HEK293 (cell line): ENCODE measurements around the gene POFUT2.

ENCODE experiments used
- ZNF274 ChIP-seq, 2 experiments: fragments of 200-500 bp in 1 of 2; fragments of 450-650 bp in 1 of 2; sonication (Bioruptor generic) in 1 of 2; formaldehyde crosslinking in 1 of 2; IDR thresholded peaks; 2 replicates each; pipeline versions ENCODE4 v1.5.1 to v1.6.1; 2014 to 2016; ENCODE audit warnings: borderline replicate concordance in 1 of 2, inconsistent platforms in 1 of 2, low read length in 1 of 2, missing biosample characterization in 1 of 2, missing genetic modification characterization in 1 of 2
- ZNF426 ChIP-seq: fragments of 450-650 bp; formaldehyde crosslinking; IDR thresholded peaks from 2 replicates; pipeline ENCODE4 v1.5.1; 2017; ENCODE audit warnings: missing biosample characterization, missing genetic modification characterization, mild to moderate bottlenecking, inconsistent platforms, moderate library complexity
- ZNF548 ChIP-seq: fragments of 450-650 bp; formaldehyde crosslinking; IDR thresholded peaks from 2 replicates; pipeline ENCODE4 v1.5.1; 2016; ENCODE audit warnings: missing biosample characterization, missing genetic modification characterization
- ZNF624 ChIP-seq: fragments of 450-650 bp; formaldehyde crosslinking; IDR thresholded peaks from 2 replicates; pipeline ENCODE4 v1.5.1; 2017; ENCODE audit warnings: missing biosample characterization, missing genetic modification characterization
- TF ChIP-seq, protein P1 (sequence below): fragments of 450-650 bp; formaldehyde crosslinking; IDR thresholded peaks from 2 replicates; pipeline ENCODE4 v1.5.1; 2016; ENCODE audit warnings: missing biosample characterization, missing genetic modification characterization
- TF ChIP-seq, protein P2 (sequence below): fragments of 450-650 bp; formaldehyde crosslinking; IDR thresholded peaks from 2 replicates; pipeline ENCODE4 v1.5.1; 2016; ENCODE audit warnings: missing biosample characterization, missing genetic modification characterization

DNA sequence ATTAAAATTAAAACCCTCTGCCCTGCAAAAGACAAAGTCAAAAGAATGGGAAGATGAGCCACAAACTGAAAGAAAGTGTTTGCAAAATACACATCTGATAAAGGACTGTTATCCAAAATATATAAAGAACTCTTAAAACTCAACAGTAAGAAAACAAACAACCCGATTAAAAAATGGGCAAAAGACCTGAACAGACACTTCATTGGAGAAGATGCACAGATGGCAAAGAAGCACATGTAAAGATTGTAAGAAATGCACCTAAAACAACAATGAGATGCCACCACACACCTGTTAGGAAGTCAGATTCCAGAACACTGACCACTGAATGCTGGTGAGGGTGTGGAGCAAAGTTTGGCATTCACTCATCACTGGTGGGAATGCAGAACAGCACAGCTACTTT, 24.6 kb upstream of the POFUT2 start:
- TF ChIP-seq, protein P1, sequence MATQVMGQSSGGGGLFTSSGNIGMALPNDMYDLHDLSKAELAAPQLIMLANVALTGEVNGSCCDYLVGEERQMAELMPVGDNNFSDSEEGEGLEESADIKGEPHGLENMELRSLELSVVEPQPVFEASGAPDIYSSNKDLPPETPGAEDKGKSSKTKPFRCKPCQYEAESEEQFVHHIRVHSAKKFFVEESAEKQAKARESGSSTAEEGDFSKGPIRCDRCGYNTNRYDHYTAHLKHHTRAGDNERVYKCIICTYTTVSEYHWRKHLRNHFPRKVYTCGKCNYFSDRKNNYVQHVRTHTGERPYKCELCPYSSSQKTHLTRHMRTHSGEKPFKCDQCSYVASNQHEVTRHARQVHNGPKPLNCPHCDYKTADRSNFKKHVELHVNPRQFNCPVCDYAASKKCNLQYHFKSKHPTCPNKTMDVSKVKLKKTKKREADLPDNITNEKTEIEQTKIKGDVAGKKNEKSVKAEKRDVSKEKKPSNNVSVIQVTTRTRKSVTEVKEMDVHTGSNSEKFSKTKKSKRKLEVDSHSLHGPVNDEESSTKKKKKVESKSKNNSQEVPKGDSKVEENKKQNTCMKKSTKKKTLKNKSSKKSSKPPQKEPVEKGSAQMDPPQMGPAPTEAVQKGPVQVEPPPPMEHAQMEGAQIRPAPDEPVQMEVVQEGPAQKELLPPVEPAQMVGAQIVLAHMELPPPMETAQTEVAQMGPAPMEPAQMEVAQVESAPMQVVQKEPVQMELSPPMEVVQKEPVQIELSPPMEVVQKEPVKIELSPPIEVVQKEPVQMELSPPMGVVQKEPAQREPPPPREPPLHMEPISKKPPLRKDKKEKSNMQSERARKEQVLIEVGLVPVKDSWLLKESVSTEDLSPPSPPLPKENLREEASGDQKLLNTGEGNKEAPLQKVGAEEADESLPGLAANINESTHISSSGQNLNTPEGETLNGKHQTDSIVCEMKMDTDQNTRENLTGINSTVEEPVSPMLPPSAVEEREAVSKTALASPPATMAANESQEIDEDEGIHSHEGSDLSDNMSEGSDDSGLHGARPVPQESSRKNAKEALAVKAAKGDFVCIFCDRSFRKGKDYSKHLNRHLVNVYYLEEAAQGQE: no peak
- TF ChIP-seq, protein P2, sequence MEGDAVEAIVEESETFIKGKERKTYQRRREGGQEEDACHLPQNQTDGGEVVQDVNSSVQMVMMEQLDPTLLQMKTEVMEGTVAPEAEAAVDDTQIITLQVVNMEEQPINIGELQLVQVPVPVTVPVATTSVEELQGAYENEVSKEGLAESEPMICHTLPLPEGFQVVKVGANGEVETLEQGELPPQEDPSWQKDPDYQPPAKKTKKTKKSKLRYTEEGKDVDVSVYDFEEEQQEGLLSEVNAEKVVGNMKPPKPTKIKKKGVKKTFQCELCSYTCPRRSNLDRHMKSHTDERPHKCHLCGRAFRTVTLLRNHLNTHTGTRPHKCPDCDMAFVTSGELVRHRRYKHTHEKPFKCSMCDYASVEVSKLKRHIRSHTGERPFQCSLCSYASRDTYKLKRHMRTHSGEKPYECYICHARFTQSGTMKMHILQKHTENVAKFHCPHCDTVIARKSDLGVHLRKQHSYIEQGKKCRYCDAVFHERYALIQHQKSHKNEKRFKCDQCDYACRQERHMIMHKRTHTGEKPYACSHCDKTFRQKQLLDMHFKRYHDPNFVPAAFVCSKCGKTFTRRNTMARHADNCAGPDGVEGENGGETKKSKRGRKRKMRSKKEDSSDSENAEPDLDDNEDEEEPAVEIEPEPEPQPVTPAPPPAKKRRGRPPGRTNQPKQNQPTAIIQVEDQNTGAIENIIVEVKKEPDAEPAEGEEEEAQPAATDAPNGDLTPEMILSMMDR: no peak
- TF ChIP-seq ZNF624 (tag by site-specific recombination) (no peak), ZNF274 (IDR thresholded peaks at IDR 0.05; ENCODE audit: low read length) (no peak), ZNF274 (tag by site-specific recombination; IDR thresholded peaks at IDR 0.05; ENCODE audit: borderline replicate concordance) (no peak), ZNF548 (tag by site-specific recombination) (no peak), ZNF426 (no peak)
